K562 (cell line): ENCODE measurements around the gene LZTR1.

ENCODE experiments used
- ASH1L ChIP-seq: fragments of 450-650 bp; IDR thresholded peaks from 2 replicates; pipeline ENCODE4 v1.6.1; 2018; ENCODE audit warnings: borderline replicate concordance, mild to moderate bottlenecking, low read depth; ENCODE audit not compliant: partially characterized antibody
- GABPB2 ChIP-seq: fragments of 250-450 bp; sonication (Bioruptor Pico); conservative IDR thresholded peaks from 2 replicates; pipeline ENCODE4 v1.5.1; 2021; ENCODE audit warnings: mild to moderate bottlenecking
- SP1 ChIP-seq: sonication (generic); formaldehyde crosslinking; IDR thresholded peaks from 2 replicates; pipeline ENCODE4 v1.8.1; 2022; ENCODE audit warnings: mild to moderate bottlenecking, missing genetic modification reagents
- ZNF175 ChIP-seq: fragments of 200-800 bp; sonication (Bioruptor generic); IDR thresholded peaks from 2 replicates; pipeline ENCODE4 v1.6.1; 2016; ENCODE audit warnings: low read depth, mild to moderate bottlenecking, missing genetic modification characterization, missing compliant biosample characterization
- ZNF197 ChIP-seq: fragments of 200-800 bp; sonication (Bioruptor generic); IDR thresholded peaks from 2 replicates; pipeline ENCODE4 v1.6.1; 2016; ENCODE audit warnings: low read depth, missing genetic modification characterization, missing compliant biosample characterization
- ZNF263 ChIP-seq: sonication (generic); formaldehyde crosslinking; IDR thresholded peaks from 2 replicates; pipeline ENCODE4 v1.8.0; 2022; ENCODE audit warnings: mild to moderate bottlenecking, missing genetic modification reagents, borderline replicate concordance
- ZNF77 ChIP-seq: fragments of 250-450 bp; sonication (Bioruptor Pico); IDR thresholded peaks from 2 replicates; pipeline ENCODE4 v1.5.0; 2020
- TF ChIP-seq, protein P1 (sequence below), 3 experiments: IDR thresholded peaks in 2 of 3; conservative IDR thresholded peaks in 1 of 3; 2 replicates each; pipeline ENCODE4 v1.5.1; 2011 to 2012; ENCODE audit warnings: low read length in 3 of 3, mild to moderate bottlenecking in 3 of 3, control low read depth in 2 of 3, improper control_type of control experiment in 1 of 3, inconsistent platforms in 1 of 3, low read depth in 1 of 3, mixed read lengths in 1 of 3, moderate library complexity in 1 of 3; ENCODE audit not compliant: insufficient read depth in 2 of 3
- TF ChIP-seq, protein P2 (sequence below): sonication (generic); formaldehyde crosslinking; IDR thresholded peaks from 2 replicates; pipeline ENCODE4 v1.5.0; 2020; ENCODE audit warnings: missing genetic modification reagents
- TF ChIP-seq, protein P3 (sequence below), 2 experiments: fragments of 450-650 bp in 1 of 2; sonication (generic) in 1 of 2; formaldehyde crosslinking in 1 of 2; IDR thresholded peaks in 1 of 2; conservative IDR thresholded peaks in 1 of 2; 2 replicates each; pipeline versions ENCODE4 v1.6.1 to v1.8.1; 2016 to 2023; ENCODE audit warnings: mild to moderate bottlenecking in 2 of 2, moderate library complexity in 2 of 2, inconsistent platforms in 1 of 2, missing genetic modification reagents in 1 of 2
- TF ChIP-seq, protein P4 (sequence below), 2 experiments: IDR thresholded peaks; 2 replicates each; pipeline ENCODE4 v1.6.1; 2012; ENCODE audit warnings: improper control_type of control experiment in 2 of 2, low read depth in 2 of 2, low read length in 2 of 2, borderline replicate concordance in 1 of 2

DNA sequence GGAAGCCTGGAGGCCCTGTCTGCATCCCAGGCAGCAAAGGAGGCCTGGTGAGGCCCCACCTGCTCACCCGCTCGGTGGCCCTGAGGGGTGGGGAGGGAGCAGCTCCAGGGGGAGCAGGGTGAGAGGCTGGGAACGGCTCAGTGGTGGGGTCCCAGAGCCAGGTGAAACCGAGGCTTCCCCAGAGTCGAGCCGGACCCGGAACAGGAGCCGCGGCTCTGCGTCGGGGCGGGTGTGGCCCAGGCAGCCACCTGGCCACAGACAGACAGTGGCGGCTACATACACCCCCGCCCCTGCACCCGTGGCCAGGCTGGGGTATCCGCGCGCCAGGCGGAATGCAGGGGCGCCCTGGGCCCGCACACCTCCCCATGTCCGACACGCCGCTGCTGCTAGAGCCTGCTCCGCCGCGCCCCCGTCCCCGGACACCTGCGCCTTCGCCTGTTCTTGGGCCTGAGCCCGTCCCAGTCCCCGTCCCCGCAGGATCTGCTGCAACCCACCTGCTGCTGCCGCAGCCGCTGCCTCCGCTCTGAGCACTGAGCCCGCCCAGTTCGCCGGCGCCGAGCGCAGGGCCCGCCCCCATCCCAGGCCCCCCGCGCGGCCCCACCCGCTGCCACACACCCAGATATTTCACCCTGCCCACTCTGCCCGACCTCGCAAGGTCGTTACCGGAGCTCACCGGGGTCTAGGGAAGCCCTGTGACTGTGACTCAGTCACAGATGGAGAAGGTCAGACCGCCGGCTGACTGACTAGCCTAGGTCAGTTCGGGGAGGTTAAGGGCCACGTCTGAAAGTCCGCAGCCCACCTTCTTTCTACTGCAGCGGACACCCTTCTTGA is 50.2 kb downstream of the LZTR1 start, which contains the start of gene SLC7A4:
- TF ChIP-seq, protein P1, sequence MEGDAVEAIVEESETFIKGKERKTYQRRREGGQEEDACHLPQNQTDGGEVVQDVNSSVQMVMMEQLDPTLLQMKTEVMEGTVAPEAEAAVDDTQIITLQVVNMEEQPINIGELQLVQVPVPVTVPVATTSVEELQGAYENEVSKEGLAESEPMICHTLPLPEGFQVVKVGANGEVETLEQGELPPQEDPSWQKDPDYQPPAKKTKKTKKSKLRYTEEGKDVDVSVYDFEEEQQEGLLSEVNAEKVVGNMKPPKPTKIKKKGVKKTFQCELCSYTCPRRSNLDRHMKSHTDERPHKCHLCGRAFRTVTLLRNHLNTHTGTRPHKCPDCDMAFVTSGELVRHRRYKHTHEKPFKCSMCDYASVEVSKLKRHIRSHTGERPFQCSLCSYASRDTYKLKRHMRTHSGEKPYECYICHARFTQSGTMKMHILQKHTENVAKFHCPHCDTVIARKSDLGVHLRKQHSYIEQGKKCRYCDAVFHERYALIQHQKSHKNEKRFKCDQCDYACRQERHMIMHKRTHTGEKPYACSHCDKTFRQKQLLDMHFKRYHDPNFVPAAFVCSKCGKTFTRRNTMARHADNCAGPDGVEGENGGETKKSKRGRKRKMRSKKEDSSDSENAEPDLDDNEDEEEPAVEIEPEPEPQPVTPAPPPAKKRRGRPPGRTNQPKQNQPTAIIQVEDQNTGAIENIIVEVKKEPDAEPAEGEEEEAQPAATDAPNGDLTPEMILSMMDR (IDR thresholded peaks at IDR 0.05 in 2 of 3, conservative IDR thresholded peaks at IDR 0.05 in 1 of 3; ENCODE audit: insufficient read depth in 2 of 3, low read depth in 1 of 3, low read length in 3 of 3) = no peak
- TF ChIP-seq, protein P2, sequence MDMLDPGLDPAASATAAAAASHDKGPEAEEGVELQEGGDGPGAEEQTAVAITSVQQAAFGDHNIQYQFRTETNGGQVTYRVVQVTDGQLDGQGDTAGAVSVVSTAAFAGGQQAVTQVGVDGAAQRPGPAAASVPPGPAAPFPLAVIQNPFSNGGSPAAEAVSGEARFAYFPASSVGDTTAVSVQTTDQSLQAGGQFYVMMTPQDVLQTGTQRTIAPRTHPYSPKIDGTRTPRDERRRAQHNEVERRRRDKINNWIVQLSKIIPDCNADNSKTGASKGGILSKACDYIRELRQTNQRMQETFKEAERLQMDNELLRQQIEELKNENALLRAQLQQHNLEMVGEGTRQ (CRISPR knock-in tag) = no peak
- TF ChIP-seq, protein P3, sequence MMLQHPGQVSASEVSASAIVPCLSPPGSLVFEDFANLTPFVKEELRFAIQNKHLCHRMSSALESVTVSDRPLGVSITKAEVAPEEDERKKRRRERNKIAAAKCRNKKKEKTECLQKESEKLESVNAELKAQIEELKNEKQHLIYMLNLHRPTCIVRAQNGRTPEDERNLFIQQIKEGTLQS (IDR thresholded peaks at IDR 0.05) = no peak
- TF ChIP-seq, protein P3 (CRISPR knock-in tag; conservative IDR thresholded peaks at IDR 0.05) = no peak
- TF ChIP-seq ZNF197 (no peak), SP1 (CRISPR knock-in tag) (no peak), GABPB2 (CRISPR knock-in tag) (no peak; the same call in 1 of the 2 replicates), ZNF263 (no peak), ZNF77 (CRISPR knock-in tag) (no peak), ZNF175 (CRISPR knock-in tag) (no peak), ASH1L (no peak)
- TF ChIP-seq, protein P4, sequence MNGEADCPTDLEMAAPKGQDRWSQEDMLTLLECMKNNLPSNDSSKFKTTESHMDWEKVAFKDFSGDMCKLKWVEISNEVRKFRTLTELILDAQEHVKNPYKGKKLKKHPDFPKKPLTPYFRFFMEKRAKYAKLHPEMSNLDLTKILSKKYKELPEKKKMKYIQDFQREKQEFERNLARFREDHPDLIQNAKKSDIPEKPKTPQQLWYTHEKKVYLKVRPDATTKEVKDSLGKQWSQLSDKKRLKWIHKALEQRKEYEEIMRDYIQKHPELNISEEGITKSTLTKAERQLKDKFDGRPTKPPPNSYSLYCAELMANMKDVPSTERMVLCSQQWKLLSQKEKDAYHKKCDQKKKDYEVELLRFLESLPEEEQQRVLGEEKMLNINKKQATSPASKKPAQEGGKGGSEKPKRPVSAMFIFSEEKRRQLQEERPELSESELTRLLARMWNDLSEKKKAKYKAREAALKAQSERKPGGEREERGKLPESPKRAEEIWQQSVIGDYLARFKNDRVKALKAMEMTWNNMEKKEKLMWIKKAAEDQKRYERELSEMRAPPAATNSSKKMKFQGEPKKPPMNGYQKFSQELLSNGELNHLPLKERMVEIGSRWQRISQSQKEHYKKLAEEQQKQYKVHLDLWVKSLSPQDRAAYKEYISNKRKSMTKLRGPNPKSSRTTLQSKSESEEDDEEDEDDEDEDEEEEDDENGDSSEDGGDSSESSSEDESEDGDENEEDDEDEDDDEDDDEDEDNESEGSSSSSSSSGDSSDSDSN (IDR thresholded peaks at IDR 0.05; ENCODE audit: borderline replicate concordance in 1 of 2, low read depth in 2 of 2, low read length in 2 of 2) = 0 out of 4 replicates have a peak, but pooled peaks of 1 of the 2 experiments have one; percentile 29
